BLaER1 treated with 17β-estradiol and CSF1 and Interleukin-3, amounts not matched to agents 10 nM and 100 nM (cell line): ENCODE data around the gene NOTCH1.

ENCODE experiments used
- H3K27ac ChIP-seq, 11 experiments: shearing (Covaris generic); formaldehyde crosslinking; 2 replicates each; pipeline ENCODE4 v1.8.1; 2022
- H3K27me3 ChIP-seq, 11 experiments: shearing (Covaris generic); formaldehyde crosslinking; 2 replicates each; pipeline ENCODE4 v1.8.1; 2022
- H3K36me3 ChIP-seq, 11 experiments: shearing (Covaris generic); formaldehyde crosslinking; 2 replicates each; pipeline ENCODE4 v1.8.1; 2022
- H3K4me1 ChIP-seq, 10 experiments: shearing (Covaris generic); formaldehyde crosslinking; 2 replicates each; pipeline ENCODE4 v1.8.1; 2022
- H3K4me2 ChIP-seq, 11 experiments: shearing (Covaris generic); formaldehyde crosslinking; 2 replicates each; pipeline ENCODE4 v1.8.1; 2022
- H3K4me3 ChIP-seq, 10 experiments: shearing (Covaris generic); formaldehyde crosslinking; 2 replicates each; pipeline ENCODE4 v1.8.1; 2022
- H3K9ac ChIP-seq, 11 experiments: shearing (Covaris generic); formaldehyde crosslinking; 2 replicates each; pipeline ENCODE4 v1.8.1; 2022
- H3K9me3 ChIP-seq, 11 experiments: shearing (Covaris generic); formaldehyde crosslinking; replicated peaks in 1 of 11; 2 replicates each; pipeline ENCODE4 v1.8.1; 2022
- H4K20me1 ChIP-seq, 11 experiments: shearing (Covaris generic); formaldehyde crosslinking; 2 replicates each; pipeline ENCODE4 v1.8.1; 2022
- Cebpa-rat ChIP-seq, 11 experiments: shearing (Covaris generic); IDR thresholded peaks; 2 replicates each; pipeline ENCODE4 v1.8.1; 2022

The NOTCH1 gene

GRCh38 chr9:136557036-136557435, 11.2 kb upstream of the NOTCH1 start:
- no peak overlapping the region for H3K4me3 ChIP-seq

GRCh38 chr9:136556166-136556565, 10.3 kb upstream of the NOTCH1 start:
- no peak overlapping the region for H3K27ac ChIP-seq
- peaks cover 6 to 24% (median 23%) of the 10 kb centered on the region in 11 experiments for H3K9me3 ChIP-seq
- no peak overlapping the region for H3K4me2 ChIP-seq
- peaks cover 30 to 78% (median 44%) of the 10 kb centered on the region in 10 experiments for H3K4me1 ChIP-seq
- no peak overlapping the region for H3K9ac ChIP-seq
- no peak for TF ChIP-seq Cebpa-rat (IDR thresholded peaks at IDR 0.05)
- peaks cover 0 to 5% (median 0%) of the 10 kb centered on the region in 11 experiments; a peak in 3 of 22 replicates for H3K36me3 ChIP-seq
- no peaks in the 10 kb centered on the region for H4K20me1 ChIP-seq
- H3K27me3 ChIP-seq = no peaks in the 10 kb centered on the region
- no peak overlapping the region for H3K4me3 ChIP-seq

More at GRCh38 chr9:136557036-136557435, 11.2 kb upstream of the NOTCH1 start:
- Histone ChIP-seq H3K9me3 (peaks cover 6 to 31% (median 24%) of the 10 kb centered on the region in 11 experiments), H3K9ac (no peak overlapping the region), H3K4me2 (peak overlapping the region in 5 of 11 experiments; percentile 70 to 79 (median 75); a peak in 9 of 22 replicates), H4K20me1 (no peaks in the 10 kb centered on the region), H3K4me1 (peaks cover 21 to 78% (median 35%) of the 10 kb centered on the region in 10 experiments), H3K27me3 (no peaks in the 10 kb centered on the region), H3K27ac (peak overlapping the region in 4 of 11 experiments; percentile 0 to 34 (median 30); a peak in 7 of 22 replicates), H3K36me3 (peaks cover 0 to 5% (median 0%) of the 10 kb centered on the region in 11 experiments; a peak in 3 of 22 replicates)
- no peak for TF ChIP-seq Cebpa-rat (IDR thresholded peaks at IDR 0.05)

- Histone ChIP-seq H3K27ac (no peak overlapping the region), H3K9ac (no peak overlapping the region), H3K9me3 (peaks cover 6 to 12% (median 11%) of the 10 kb centered on the region in 11 experiments), H3K36me3 (peaks cover 0 to 4% (median 0%) of the 10 kb centered on the region in 11 experiments; a peak in 3 of 22 replicates), H3K4me2 (0 out of 22 replicates have a peak overlapping the region, but pooled peaks of 1 of the 11 experiments have one; percentile 100), H3K4me1 (peaks cover 42 to 78% (median 57%) of the 10 kb centered on the region in 10 experiments), H4K20me1 (no peaks in the 10 kb centered on the region), H3K4me3 (no peak overlapping the region), H3K27me3 (no peaks in the 10 kb centered on the region)
- TF ChIP-seq Cebpa-rat (IDR thresholded peaks at IDR 0.05) = no peak
Measured at GRCh38 chr9:136554870-136555269, 9.0 kb upstream of the NOTCH1 start.

- no peak overlapping the region for H3K4me3 ChIP-seq
- no peak overlapping the region for H3K9ac ChIP-seq
- H3K27me3 ChIP-seq = no peaks in the 10 kb centered on the region
- peaks cover 51 to 78% (median 62%) of the 10 kb centered on the region in 10 experiments for H3K4me1 ChIP-seq
- peak overlapping the region in 3 of 11 experiments; percentile 61 to 78 (median 74); a peak in 2 of 22 replicates for H3K27ac ChIP-seq
- no peaks in the 10 kb centered on the region for H3K36me3 ChIP-seq
- TF ChIP-seq Cebpa-rat (IDR thresholded peaks at IDR 0.05) = no peak
- no peaks in the 10 kb centered on the region for H4K20me1 ChIP-seq
- H3K9me3 ChIP-seq = no peaks in the 10 kb centered on the region
- H3K4me2 ChIP-seq = peak overlapping the region in 5 of 11 experiments; percentile 92 to 100 (median 100); a peak in 7 of 22 replicates
Measured at GRCh38 chr9:136553581-136553980, 7.7 kb upstream of the NOTCH1 start.

- H3K27ac ChIP-seq = peak overlapping the region in 9 of 11 experiments; percentile 39 to 78 (median 60); a peak in 18 of 22 replicates
- TF ChIP-seq Cebpa-rat (IDR thresholded peaks at IDR 0.05) = no peak
- H4K20me1 ChIP-seq = no peaks in the 10 kb centered on the region
- H3K4me1 ChIP-seq = peaks cover 57 to 78% (median 62%) of the 10 kb centered on the region in 10 experiments
- peak overlapping the region; percentile 92 to 100 (median 99) for H3K4me2 ChIP-seq
- no peaks in the 10 kb centered on the region for H3K27me3 ChIP-seq
- no peak overlapping the region for H3K4me3 ChIP-seq
- peak overlapping the region in 9 of 11 experiments; percentile 7 to 73 (median 63); a peak in 13 of 22 replicates for H3K9ac ChIP-seq
- no peaks in the 10 kb centered on the region for H3K36me3 ChIP-seq
- no peaks in the 10 kb centered on the region for H3K9me3 ChIP-seq
Measured at GRCh38 chr9:136552117-136552703, 6.4 kb upstream of the NOTCH1 start.

GRCh38 chr9:136551401-136552116, 5.7 kb upstream of the NOTCH1 start:
- Histone ChIP-seq H3K9me3 (no peaks in the 10 kb centered on the region), H3K4me1 (peaks cover 64 to 80% (median 68%) of the 10 kb centered on the region in 10 experiments), H3K36me3 (no peaks in the 10 kb centered on the region), H3K27ac (peak overlapping the region in 9 of 11 experiments; percentile 35 to 78 (median 61); a peak in 17 of 22 replicates), H3K4me3 (peak overlapping the region in 7 of 10 experiments; percentile 20 to 56 (median 39); a peak in 12 of 20 replicates), H4K20me1 (no peaks in the 10 kb centered on the region), H3K9ac (peak overlapping the region; percentile 37 to 73 (median 63); a peak in 18 of 22 replicates), H3K4me2 (peak overlapping the region; percentile 92 to 100 (median 99)), H3K27me3 (no peaks in the 10 kb centered on the region)
- no peak for TF ChIP-seq Cebpa-rat (IDR thresholded peaks at IDR 0.05)

GRCh38 chr9:136550439-136551289, 4.8 kb upstream of the NOTCH1 start:
- Histone ChIP-seq H3K9me3 (no peaks in the 10 kb centered on the region), H3K27me3 (no peaks in the 10 kb centered on the region), H3K36me3 (no peaks in the 10 kb centered on the region), H3K9ac (peak overlapping the region; percentile 37 to 73 (median 63); a peak in 20 of 22 replicates), H4K20me1 (peaks cover 0 to under 1% (median 0%) of the 10 kb centered on the region in 11 experiments; a peak in 4 of 22 replicates), H3K4me1 (peaks cover 68 to 82% (median 71%) of the 10 kb centered on the region in 10 experiments), H3K27ac (peak overlapping the region; percentile 26 to 78 (median 60); a peak in 20 of 22 replicates), H3K4me3 (peak overlapping the region in 7 of 10 experiments; percentile 19 to 56 (median 39); a peak in 10 of 20 replicates), H3K4me2 (peak overlapping the region; percentile 92 to 100 (median 99))
- no peak for TF ChIP-seq Cebpa-rat (IDR thresholded peaks at IDR 0.05)
